Esophagus squamous epithelium (tissue), 5 donors: Measurements from ENCODE around the gene S100A16. TPM values are rescaled to one million over a fixed set of nuclear protein-coding genes. Genes with fewer than 3 reads are reported as not detected.
A peak's percentile ranks its signal among the peaks of the same experiment; 100 is the strongest.
"Not testable (repeated sequence)": the region's sequence is repeated elsewhere in the genome, so short reads cannot be mapped to it uniquely, and the experiment has no call there.

Experiments
- DNase-seq: peaks from one replicate; lab custom pipeline; 2025; lab: John Stamatoyannopoulos, UW
- H3K27ac ChIP-seq, 4 donors: fragments of 200-600 bp; sonication (generic); one replicate each; pipeline ENCODE4 v1.5.1; 2016 to 2019; ENCODE audit warnings: mild to moderate bottlenecking in 1 of 4
- H3K27me3 ChIP-seq, 4 donors: fragments of 200-600 bp; sonication (generic); 1 replicate in 3 of 4; 2 replicates in 1 of 4; pipeline versions ENCODE4 v1.5.1 to v1.6.0; 2017 to 2021; ENCODE audit warnings: antibody characterized with exemption in 1 of 4
- H3K36me3 ChIP-seq, 3 donors: fragments of 200-600 bp; sonication (generic); one replicate each; pipeline ENCODE4 v1.5.1; 2016 to 2019
- H3K4me1 ChIP-seq, 3 donors: fragments of 200-600 bp; sonication (generic); one replicate each; pipeline ENCODE4 v1.5.1; 2017 to 2019
- H3K4me3 ChIP-seq, 4 donors: fragments of 200-600 bp; sonication (generic); 1 replicate in 3 of 4; 2 replicates in 1 of 4; pipeline ENCODE4 v1.5.1; 2016 to 2019; ENCODE audit warnings: mild to moderate bottlenecking in 2 of 4, moderate library complexity in 1 of 4
- H3K9me3 ChIP-seq, 3 donors: fragments of 200-600 bp; sonication (generic); one replicate each; pipeline ENCODE4 v1.5.1; 2016 to 2019
- POLR2A ChIP-seq, 4 donors: fragments of 450-650 bp; IDR thresholded peaks; one replicate each; pipeline ENCODE4 v1.6.1; 2017; ENCODE audit warnings: antibody characterized with exemption in 4 of 4, mild to moderate bottlenecking in 4 of 4, moderate library complexity in 3 of 4
- WGBS, 2 donors: methylation state at CpG; one replicate each; pipeline ENCODE4 v1.1.5; 2018; 5-methylcytosine and 5-hydroxymethylcytosine counted together
- intact Hi-C: fragments of 100-400 bp; cut with DNase I; formaldehyde crosslinking; loops from one replicate; pipeline ENCODE4 v1.15.0; 2022
- total RNA-seq, 4 donors: library from RNA; depleted of rRNA; stranded (reverse); fragments of >200 nt; gene quantifications; one replicate each; pipeline ENCODE4 v1.1.0, GENCODE V29; 2016
- TF ChIP-seq, protein P1 (sequence below), 6 experiments: fragments of 450-650 bp in 4 of 6; fragments of 200-600 bp in 2 of 6; sonication (generic) in 2 of 6; IDR thresholded peaks; one replicate each; pipeline ENCODE4 v1.5.1; 2016 to 2019; ENCODE audit warnings: antibody characterized with exemption in 6 of 6, mild to moderate bottlenecking in 4 of 6, moderate library complexity in 4 of 6
- donor health status: DM: yes; HTN: yes; CAD: no.

Gene S100A16
- total RNA-seq, 4 donors from 2014 or later = 1,372 to 2,409 (median 2,158) TPM

DNA sequence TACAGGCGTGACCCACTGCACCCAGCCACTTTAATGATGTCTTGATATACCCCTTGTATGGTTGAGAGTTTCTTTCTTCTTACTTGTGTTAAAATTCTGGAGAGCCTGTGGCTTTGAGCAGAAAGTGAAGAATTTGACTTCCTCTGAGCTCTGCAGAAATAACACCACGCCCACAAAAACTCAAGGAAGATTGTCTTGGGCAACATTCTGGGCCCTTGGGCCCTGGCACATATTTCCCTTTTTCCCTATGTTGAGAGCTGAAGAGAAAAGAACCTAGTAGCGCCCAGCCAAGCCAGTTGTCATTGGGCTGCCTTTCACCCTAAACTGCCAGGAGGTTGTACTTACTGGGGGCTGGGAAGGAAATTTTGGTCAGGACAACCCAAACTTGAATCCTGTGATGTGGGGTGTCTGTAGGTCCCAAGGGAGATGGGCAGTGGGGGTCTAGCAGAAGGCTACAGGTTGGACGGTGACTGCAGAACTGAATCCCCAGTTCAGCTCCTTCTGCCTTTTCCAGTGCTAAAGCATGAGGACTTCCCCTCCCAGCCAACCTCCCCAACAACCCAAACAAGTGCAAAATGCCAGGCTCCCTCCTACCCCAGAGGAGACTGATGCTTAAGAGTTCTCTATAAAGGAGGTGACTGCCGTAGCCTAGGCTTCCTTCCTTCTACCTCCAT lies 33.9 kb upstream of the S100A16 start:
- H3K27ac ChIP-seq = peak overlapping the region in 2 of 4 donors; percentile 6 to 44
- no peak for TF ChIP-seq POLR2A (IDR thresholded peaks at IDR 0.05)
- TF ChIP-seq, protein P1, sequence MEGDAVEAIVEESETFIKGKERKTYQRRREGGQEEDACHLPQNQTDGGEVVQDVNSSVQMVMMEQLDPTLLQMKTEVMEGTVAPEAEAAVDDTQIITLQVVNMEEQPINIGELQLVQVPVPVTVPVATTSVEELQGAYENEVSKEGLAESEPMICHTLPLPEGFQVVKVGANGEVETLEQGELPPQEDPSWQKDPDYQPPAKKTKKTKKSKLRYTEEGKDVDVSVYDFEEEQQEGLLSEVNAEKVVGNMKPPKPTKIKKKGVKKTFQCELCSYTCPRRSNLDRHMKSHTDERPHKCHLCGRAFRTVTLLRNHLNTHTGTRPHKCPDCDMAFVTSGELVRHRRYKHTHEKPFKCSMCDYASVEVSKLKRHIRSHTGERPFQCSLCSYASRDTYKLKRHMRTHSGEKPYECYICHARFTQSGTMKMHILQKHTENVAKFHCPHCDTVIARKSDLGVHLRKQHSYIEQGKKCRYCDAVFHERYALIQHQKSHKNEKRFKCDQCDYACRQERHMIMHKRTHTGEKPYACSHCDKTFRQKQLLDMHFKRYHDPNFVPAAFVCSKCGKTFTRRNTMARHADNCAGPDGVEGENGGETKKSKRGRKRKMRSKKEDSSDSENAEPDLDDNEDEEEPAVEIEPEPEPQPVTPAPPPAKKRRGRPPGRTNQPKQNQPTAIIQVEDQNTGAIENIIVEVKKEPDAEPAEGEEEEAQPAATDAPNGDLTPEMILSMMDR (IDR thresholded peaks at IDR 0.05) = no peak
- no peak overlapping the region for H3K4me3 ChIP-seq
- no peaks in the 10 kb centered on the region for H3K9me3 ChIP-seq
- intact Hi-C loops = no loop called here
- DNase-seq = no peak
- H3K36me3 ChIP-seq = peaks cover 15 to 55% (median 30%) of the 10 kb centered on the region in 3 donors
- H3K4me1 ChIP-seq = peaks cover 0 to 32% (median 9%) of the 10 kb centered on the region in 3 donors
- WGBS, 2 donors = 85% methylated on average over 4 of the region's 5 CpGs
- H3K27me3 ChIP-seq = no peaks in the 10 kb centered on the region

- DNase-seq = no peak
- Histone ChIP-seq H3K27me3 (no peaks in the 10 kb centered on the region), H3K36me3 (peaks cover 36 to 85% (median 51%) of the 10 kb centered on the region in 3 donors), H3K9me3 (no peaks in the 10 kb centered on the region), H3K4me1 (peaks cover 0 to 30% (median 5%) of the 10 kb centered on the region in 3 donors), H3K4me3 (no peak overlapping the region), H3K27ac (peak overlapping the region in 2 of 4 donors; percentile 8 to 44)
- TF ChIP-seq POLR2A (IDR thresholded peaks at IDR 0.05) = no peak
- intact Hi-C loops = no loop called here
Measured at GRCh38 chr1:153643816-153644215, 30.9 kb upstream of the S100A16 start.

GRCh38 chr1:153643100-153643499 lies 30.2 kb upstream of the S100A16 start:
- peaks cover 36 to 92% (median 58%) of the 10 kb centered on the region in 3 donors for H3K36me3 ChIP-seq
- no peaks in the 10 kb centered on the region for H3K27me3 ChIP-seq
- intact Hi-C loops = no loop called here
- no peak for DNase-seq
- WGBS, 2 donors = 83 to 94% methylated on average over 9 to 11 of the region's 11 CpGs
- no peak for TF ChIP-seq POLR2A (IDR thresholded peaks at IDR 0.05)
- TF ChIP-seq, protein P1 (IDR thresholded peaks at IDR 0.05) = no peak
- H3K4me1 ChIP-seq = peaks cover 0 to 30% (median 4%) of the 10 kb centered on the region in 3 donors
- no peak overlapping the region for H3K4me3 ChIP-seq
- no peaks in the 10 kb centered on the region for H3K9me3 ChIP-seq
- no peak overlapping the region for H3K27ac ChIP-seq

GRCh38 chr1:153642161-153642560 lies 29.2 kb upstream of the S100A16 start:
- no peaks in the 10 kb centered on the region for H3K9me3 ChIP-seq
- no peak for DNase-seq
- intact Hi-C loops = no loop called here
- no peak overlapping the region for H3K27ac ChIP-seq
- H3K36me3 ChIP-seq = peaks cover 36 to 100% (median 65%) of the 10 kb centered on the region in 3 donors
- TF ChIP-seq POLR2A (IDR thresholded peaks at IDR 0.05) = no peak
- TF ChIP-seq, protein P1 (IDR thresholded peaks at IDR 0.05) = no peak
- peaks cover 0 to 33% (median under 1%) of the 10 kb centered on the region in 3 donors for H3K4me1 ChIP-seq
- 80 to 84% methylated on average over 6 to 11 of the region's 11 CpGs for WGBS, 2 donors
- no peak overlapping the region for H3K4me3 ChIP-seq
- H3K27me3 ChIP-seq = no peaks in the 10 kb centered on the region

GRCh38 chr1:153640861-153641260 lies 27.9 kb upstream of the S100A16 start:
- DNase-seq = no peak
- H3K36me3 ChIP-seq = peaks cover 36 to 100% (median 63%) of the 10 kb centered on the region in 3 donors
- no peak overlapping the region for H3K27ac ChIP-seq
- intact Hi-C loops = no loop called here
- H3K4me3 ChIP-seq = no peak overlapping the region
- H3K9me3 ChIP-seq = no peaks in the 10 kb centered on the region
- H3K4me1 ChIP-seq = peaks cover 3 to 41% (median 13%) of the 10 kb centered on the region in 3 donors
- H3K27me3 ChIP-seq = no peaks in the 10 kb centered on the region
- TF ChIP-seq, protein P1 (IDR thresholded peaks at IDR 0.05) = no peak
- TF ChIP-seq POLR2A (IDR thresholded peaks at IDR 0.05) = no peak
- WGBS, 2 donors = 61 to 66% methylated on average over 6 of the region's 6 CpGs

GRCh38 chr1:153640213-153640612 lies 27.3 kb upstream of the S100A16 start:
- peaks cover 9 to 47% (median 20%) of the 10 kb centered on the region in 3 donors for H3K4me1 ChIP-seq
- H3K27me3 ChIP-seq, intact Hi-C loops, H3K9me3 ChIP-seq, H3K27ac ChIP-seq, DNase-seq, H3K4me3 ChIP-seq: not testable (repeated sequence)
- WGBS, 2 donors = 95% methylated on average over 5 of the region's 5 CpGs
- H3K36me3 ChIP-seq = peaks cover 29 to 98% (median 61%) of the 10 kb centered on the region in 3 donors
